ENCODE data around the gene COL5A1. TPM values are rescaled to one million over a fixed set of nuclear protein-coding genes. Genes with fewer than 3 reads are reported as not detected.

Gene COL5A1
- total RNA-seq, 2 donors from 2014 or later = not detected

DNA sequence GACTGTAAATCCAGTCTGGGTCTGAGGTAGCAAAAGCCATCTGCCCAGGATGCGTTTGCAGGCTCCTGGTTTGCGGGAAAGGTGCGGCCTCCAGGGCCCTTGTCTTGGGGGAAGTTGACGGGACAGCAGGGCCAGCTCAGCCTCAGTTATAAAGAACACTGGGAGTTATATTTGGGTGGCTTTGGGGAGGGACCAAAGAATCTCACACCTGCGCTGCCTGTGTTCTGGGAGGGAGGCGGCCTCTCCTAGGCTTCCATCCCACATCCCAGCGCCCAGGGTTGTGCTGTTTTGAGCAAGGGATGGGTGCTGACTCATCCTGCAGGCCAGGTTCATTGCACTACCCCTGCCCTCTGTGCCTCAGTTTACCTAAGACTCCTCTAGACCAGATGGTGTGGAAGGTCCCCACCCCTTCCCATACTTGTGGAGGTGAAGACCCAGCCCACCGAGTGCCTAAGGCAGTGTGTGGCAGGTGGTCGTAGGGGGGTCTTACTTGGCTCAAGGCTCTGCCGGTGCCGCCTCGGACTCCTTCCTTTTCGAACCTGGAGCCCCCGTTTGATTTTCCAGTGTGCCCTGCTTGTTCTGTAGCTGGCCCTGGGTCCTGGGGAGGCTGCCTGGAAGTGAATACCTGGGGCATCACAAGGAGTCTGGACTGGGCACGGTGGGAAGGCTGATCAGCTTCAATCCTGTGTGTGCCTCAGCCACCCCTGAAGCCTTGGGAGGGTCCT lies 199.7 kb downstream of the COL5A1 start:
- Mint-ChIP-seq H3K27me3 (no peaks in the 10 kb centered on the region), H3K27ac (no peak overlapping the region)

DNA sequence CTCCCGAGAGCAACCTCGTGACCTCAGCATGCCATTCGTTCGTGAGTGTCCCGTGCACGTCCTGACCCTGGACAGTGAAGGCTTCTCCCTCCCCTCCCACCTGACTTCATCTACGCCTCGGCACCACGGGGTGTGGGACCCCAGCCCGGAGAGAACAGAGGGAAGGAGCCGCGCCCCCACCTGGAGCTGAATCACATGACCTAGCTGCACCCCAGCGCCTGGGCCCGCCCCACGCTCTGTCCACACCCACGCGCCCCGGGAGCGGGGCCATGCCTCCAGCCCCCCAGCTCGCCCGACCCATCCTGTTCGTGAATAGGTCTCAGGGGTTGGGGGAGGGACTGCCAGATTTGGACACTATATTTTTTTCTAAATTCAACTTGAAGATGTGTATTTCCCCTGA lies 200.7 kb downstream of the COL5A1 start:
- H3K4me3 Mint-ChIP-seq = no peak overlapping the region
- DNase-seq (ENCODE audit: low spot score) = peak; percentile 44

More for the DNA sequence above, 199.7 kb downstream of the COL5A1 start:
- ATAC-seq = no peak
- Mint-ChIP-seq H3K4me3 (no peak overlapping the region), H3K9me3 (no peaks in the 10 kb centered on the region), H3K4me1 (ENCODE audit: low read depth in 2 of 2) (no peaks in the 10 kb centered on the region), H3K36me3 (no peaks in the 10 kb centered on the region)
- no peak for DNase-seq (ENCODE audit: low spot score)

DNA sequence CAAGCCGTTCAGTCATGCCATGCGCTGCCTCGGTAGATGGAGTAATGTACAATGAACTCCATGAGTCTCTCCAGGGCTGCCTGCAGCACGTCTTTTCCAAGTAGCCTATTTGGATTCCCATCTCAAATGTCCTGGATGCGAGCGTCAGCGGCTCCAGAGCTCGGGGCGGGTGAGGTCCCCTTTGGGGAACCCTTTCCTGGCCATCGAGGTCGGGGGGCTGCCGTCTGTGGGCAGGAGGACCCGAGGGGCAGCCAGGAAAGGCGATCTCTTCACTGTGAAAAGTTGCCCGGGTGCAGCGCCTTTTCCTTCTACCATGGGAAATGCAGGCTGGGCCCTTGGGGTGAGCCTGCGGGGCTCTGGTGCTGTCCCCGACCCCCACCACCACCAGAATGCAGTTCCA lies 202.1 kb downstream of the COL5A1 start:
- no peak overlapping the region for H3K27ac Mint-ChIP-seq
- H3K9me3 Mint-ChIP-seq = no peaks in the 10 kb centered on the region
- peak; percentile 20 for DNase-seq (ENCODE audit: low spot score)
- H3K27me3 Mint-ChIP-seq = no peaks in the 10 kb centered on the region
- H3K4me3 Mint-ChIP-seq = no peak overlapping the region
- H3K36me3 Mint-ChIP-seq = no peaks in the 10 kb centered on the region
- H3K4me1 Mint-ChIP-seq (ENCODE audit: low read depth in 2 of 2) = no peaks in the 10 kb centered on the region
- no peak for ATAC-seq

More for the DNA sequence above, 200.7 kb downstream of the COL5A1 start:
- Mint-ChIP-seq H3K9me3 (no peaks in the 10 kb centered on the region), H3K27ac (no peak overlapping the region), H3K36me3 (no peaks in the 10 kb centered on the region), H3K27me3 (no peaks in the 10 kb centered on the region), H3K4me1 (ENCODE audit: low read depth in 2 of 2) (no peaks in the 10 kb centered on the region)
- no peak for ATAC-seq

DNA sequence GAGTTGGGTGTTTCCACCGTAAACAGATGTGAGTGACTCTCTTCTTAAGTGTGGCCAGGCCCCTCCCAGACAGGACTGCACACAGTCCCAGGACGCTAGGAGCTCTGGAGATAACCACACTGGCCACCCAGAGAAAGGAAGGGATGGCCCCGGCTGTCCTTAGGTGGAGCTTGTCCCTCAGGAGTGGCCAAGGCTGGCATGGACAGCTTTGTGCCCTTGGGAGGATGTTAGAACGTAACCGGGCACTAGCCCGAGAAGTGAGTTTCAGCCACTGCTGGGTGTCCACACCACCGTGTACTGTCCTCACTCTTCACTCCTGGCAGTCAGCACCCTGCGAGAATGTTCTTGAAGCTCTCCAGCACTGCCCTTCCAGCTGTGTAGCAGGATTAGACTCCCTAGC lies 203.2 kb downstream of the COL5A1 start:
- no peak overlapping the region for H3K27ac Mint-ChIP-seq

DNA sequence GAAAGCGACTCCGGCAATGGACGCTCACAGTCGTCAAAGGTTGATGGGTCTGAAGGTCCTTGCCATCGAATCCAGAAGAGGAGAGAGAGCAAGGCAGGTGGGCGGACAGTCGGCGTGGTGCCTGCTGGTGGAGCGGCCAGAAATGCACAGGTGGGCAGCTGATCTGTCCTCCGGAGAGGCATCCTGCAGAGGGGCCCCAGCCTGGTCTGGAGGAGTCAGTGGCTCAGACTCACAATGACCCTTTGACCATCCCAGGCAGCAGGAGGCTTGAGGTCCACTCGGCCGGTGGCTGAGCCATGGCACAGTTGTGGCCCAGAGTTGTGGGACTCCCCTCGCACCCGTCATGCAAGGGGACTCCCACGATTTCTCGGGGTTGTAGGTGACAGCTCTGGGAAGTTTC lies 204.6 kb downstream of the COL5A1 start:
- Mint-ChIP-seq H3K27me3 (no peaks in the 10 kb centered on the region), H3K4me3 (no peak overlapping the region), H3K9me3 (no peaks in the 10 kb centered on the region), H3K36me3 (no peaks in the 10 kb centered on the region), H3K27ac (no peak overlapping the region), H3K4me1 (ENCODE audit: low read depth in 2 of 2) (no peaks in the 10 kb centered on the region)
- ATAC-seq (peak in 1 of 2 donors; percentile 5), DNase-seq (ENCODE audit: low spot score) (peak; percentile 40)

More for the DNA sequence above, 203.2 kb downstream of the COL5A1 start:
- no peaks in the 10 kb centered on the region for H3K4me1 Mint-ChIP-seq (ENCODE audit: low read depth in 2 of 2)
- H3K4me3 Mint-ChIP-seq = no peak overlapping the region
- no peaks in the 10 kb centered on the region for H3K36me3 Mint-ChIP-seq
- ATAC-seq (no peak), DNase-seq (ENCODE audit: low spot score) (peak; percentile 44)
- H3K9me3 Mint-ChIP-seq = no peaks in the 10 kb centered on the region
- H3K27me3 Mint-ChIP-seq = no peaks in the 10 kb centered on the region

DNA sequence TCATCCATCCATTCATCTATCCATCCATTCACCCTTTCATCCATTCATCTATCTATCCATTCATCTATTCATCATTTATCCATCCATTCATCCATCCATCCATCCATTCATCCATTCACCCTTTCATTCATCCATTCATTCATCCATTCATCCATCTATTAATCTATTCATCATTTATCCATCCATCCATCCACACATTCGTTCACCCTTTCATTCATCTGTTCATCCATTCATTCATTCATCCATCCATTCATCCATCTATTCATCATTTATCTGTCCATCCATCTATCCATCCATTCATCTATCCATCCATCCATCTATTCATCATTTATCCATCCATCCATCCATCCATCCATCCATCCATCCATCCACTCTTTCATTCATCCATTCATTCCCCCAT lies 205.1 kb downstream of the COL5A1 start:
- no peak overlapping the region for H3K27ac Mint-ChIP-seq
- H3K36me3 Mint-ChIP-seq = no peaks in the 10 kb centered on the region
- no peak overlapping the region for H3K4me3 Mint-ChIP-seq
- H3K9me3 Mint-ChIP-seq = no peaks in the 10 kb centered on the region
- no peak for DNase-seq (ENCODE audit: low spot score)
- ATAC-seq = no peak
- H3K27me3 Mint-ChIP-seq = no peaks in the 10 kb centered on the region
- no peaks in the 10 kb centered on the region for H3K4me1 Mint-ChIP-seq (ENCODE audit: low read depth in 2 of 2)

GRCh38 chr9:134847138-134847537 lies 205.5 kb downstream of the COL5A1 start:
- no peak overlapping the region for H3K4me3 Mint-ChIP-seq
- no peaks in the 10 kb centered on the region for H3K27me3 Mint-ChIP-seq
- ATAC-seq = peak in 1 of 2 donors; percentile 40
- H3K36me3 Mint-ChIP-seq = no peaks in the 10 kb centered on the region
- no peaks in the 10 kb centered on the region for H3K4me1 Mint-ChIP-seq (ENCODE audit: low read depth in 2 of 2)
- no peak overlapping the region for H3K27ac Mint-ChIP-seq
- DNase-seq (ENCODE audit: low spot score) = peak; percentile 42
- no peaks in the 10 kb centered on the region for H3K9me3 Mint-ChIP-seq

- H3K9me3 Mint-ChIP-seq = no peaks in the 10 kb centered on the region
- H3K4me3 Mint-ChIP-seq = no peak overlapping the region
- no peaks in the 10 kb centered on the region for H3K27me3 Mint-ChIP-seq
- H3K27ac Mint-ChIP-seq = no peak overlapping the region
- peak in 1 of 2 donors; percentile 9 for ATAC-seq
- H3K36me3 Mint-ChIP-seq = no peaks in the 10 kb centered on the region
- DNase-seq (ENCODE audit: low spot score) = peak; percentile 8
- no peaks in the 10 kb centered on the region for H3K4me1 Mint-ChIP-seq (ENCODE audit: low read depth in 2 of 2)
These were observed 206.3 kb downstream of the COL5A1 start for GRCh38 chr9:134847752-134848432.

GRCh38 chr9:134848504-134848903 lies 206.9 kb downstream of the COL5A1 start:
- no peaks in the 10 kb centered on the region for H3K4me1 Mint-ChIP-seq (ENCODE audit: low read depth in 2 of 2)
- no peak for ATAC-seq
- H3K4me3 Mint-ChIP-seq = no peak overlapping the region
- no peaks in the 10 kb centered on the region for H3K36me3 Mint-ChIP-seq
- no peaks in the 10 kb centered on the region for H3K9me3 Mint-ChIP-seq
- no peaks in the 10 kb centered on the region for H3K27me3 Mint-ChIP-seq
- DNase-seq (ENCODE audit: low spot score) = peak; percentile 16
- no peak overlapping the region for H3K27ac Mint-ChIP-seq

GRCh38 chr9:134850611-134851010 lies 209.0 kb downstream of the COL5A1 start:
- Mint-ChIP-seq H3K9me3 (no peaks in the 10 kb centered on the region), H3K4me1 (ENCODE audit: low read depth in 2 of 2) (no peaks in the 10 kb centered on the region), H3K27me3 (no peaks in the 10 kb centered on the region), H3K36me3 (no peaks in the 10 kb centered on the region), H3K4me3 (no peak overlapping the region), H3K27ac (no peak overlapping the region)
- DNase-seq (ENCODE audit: low spot score) = no peak
- no peak for ATAC-seq

GRCh38 chr9:134851020-134851419 lies 209.4 kb downstream of the COL5A1 start:
- Mint-ChIP-seq H3K4me3 (no peak overlapping the region), H3K27ac (no peak overlapping the region), H3K36me3 (no peaks in the 10 kb centered on the region), H3K4me1 (ENCODE audit: low read depth in 2 of 2) (no peaks in the 10 kb centered on the region), H3K9me3 (no peaks in the 10 kb centered on the region), H3K27me3 (no peaks in the 10 kb centered on the region)
- DNase-seq (ENCODE audit: low spot score) (peak; percentile 44), ATAC-seq (no peak)

DNA sequence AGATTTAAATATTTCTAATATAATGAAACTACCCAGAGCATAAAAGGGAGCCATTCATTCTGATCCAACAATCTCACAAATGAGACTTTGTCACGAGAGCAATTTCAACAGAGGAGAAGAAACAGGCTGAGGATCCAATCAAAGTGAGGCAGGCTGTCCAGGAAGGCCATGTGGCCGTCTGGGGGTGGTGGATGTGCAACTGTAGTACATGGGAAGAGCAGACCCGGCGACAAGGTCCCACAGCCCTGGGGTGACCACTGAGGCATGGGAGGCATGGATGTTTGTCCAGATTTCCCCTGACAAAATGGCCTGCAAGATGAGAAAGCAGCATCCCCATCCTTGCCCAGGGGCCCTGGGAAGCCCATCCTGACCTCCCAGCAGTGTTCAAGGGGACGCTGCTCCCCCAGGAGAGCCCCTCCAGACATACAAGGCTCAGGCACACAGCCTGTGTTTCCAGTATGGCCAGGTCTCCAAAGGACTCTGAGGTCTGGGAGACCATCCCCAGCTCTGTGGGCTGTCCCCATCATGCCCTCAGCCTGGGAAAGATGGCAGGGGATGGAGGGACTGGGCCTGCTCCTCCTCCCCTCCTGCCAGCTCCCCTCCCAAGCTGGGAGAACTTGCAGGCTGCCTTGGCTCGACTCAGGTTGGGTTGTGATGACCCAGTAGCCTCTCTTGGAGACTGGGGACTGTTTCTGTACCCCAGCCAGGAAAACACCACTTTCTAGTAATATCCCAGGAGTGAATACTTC lies 211.5 kb downstream of the COL5A1 start:
- H3K27ac Mint-ChIP-seq = no peak overlapping the region
- H3K4me3 Mint-ChIP-seq = no peak overlapping the region
- no peak for ATAC-seq
- H3K4me1 Mint-ChIP-seq (ENCODE audit: low read depth in 2 of 2) = no peaks in the 10 kb centered on the region
- no peaks in the 10 kb centered on the region for H3K36me3 Mint-ChIP-seq
- peaks cover under 1 to 7% of the 10 kb centered on the region in 2 donors for H3K27me3 Mint-ChIP-seq
- H3K9me3 Mint-ChIP-seq = no peaks in the 10 kb centered on the region
- peak; percentile 45 for DNase-seq (ENCODE audit: low spot score)

DNA sequence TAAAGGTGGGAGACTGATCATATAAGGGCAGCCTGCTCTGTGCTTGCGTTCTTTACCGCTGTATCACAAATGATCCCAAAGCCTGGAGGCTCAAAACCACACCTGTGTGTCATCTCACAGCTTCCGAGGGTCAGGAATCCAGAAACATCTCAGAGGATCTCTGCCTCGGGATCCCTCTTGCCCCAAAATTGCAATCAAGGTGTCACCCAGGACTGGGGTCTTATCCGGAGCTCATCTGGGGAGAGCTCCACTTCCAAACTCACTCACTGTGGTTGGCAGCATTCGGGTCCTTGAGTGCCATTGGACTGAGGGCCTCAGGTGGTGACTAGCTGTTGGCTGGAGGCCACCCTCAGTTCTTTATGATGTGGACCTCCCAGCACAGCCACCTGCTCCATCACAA lies 212.3 kb downstream of the COL5A1 start:
- Mint-ChIP-seq H3K27me3 (peaks cover 4 to 7% of the 10 kb centered on the region in 2 donors), H3K4me3 (no peak overlapping the region), H3K27ac (no peak overlapping the region), H3K36me3 (no peaks in the 10 kb centered on the region), H3K9me3 (no peaks in the 10 kb centered on the region), H3K4me1 (ENCODE audit: low read depth in 2 of 2) (no peaks in the 10 kb centered on the region)
- DNase-seq (ENCODE audit: low spot score) = no peak
- ATAC-seq = no peak

DNA sequence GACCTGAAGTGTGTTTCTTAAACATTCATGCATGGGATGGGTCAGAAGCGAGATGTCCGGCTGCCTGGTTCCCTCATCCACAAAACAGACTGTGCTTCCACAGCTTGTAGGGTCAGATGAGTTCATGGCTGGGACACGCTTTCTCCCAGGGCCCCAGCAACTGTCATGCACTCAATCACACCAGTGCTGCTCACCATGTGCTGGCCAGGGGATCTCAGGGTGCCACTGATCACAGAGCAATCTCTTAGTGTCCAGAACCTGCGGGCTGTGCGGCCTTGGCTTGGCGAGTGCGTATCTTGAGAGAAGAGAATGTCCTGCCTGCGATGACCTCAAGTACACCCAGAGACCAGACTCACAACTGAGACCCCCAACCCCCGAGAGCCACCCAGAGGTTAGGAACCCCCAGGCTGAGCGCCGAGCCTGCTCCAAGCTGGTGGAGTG lies 213.0 kb downstream of the COL5A1 start:
- DNase-seq (ENCODE audit: low spot score) (no peak), ATAC-seq (no peak)
- no peaks in the 10 kb centered on the region for H3K36me3 Mint-ChIP-seq
- no peaks in the 10 kb centered on the region for H3K9me3 Mint-ChIP-seq
- H3K27me3 Mint-ChIP-seq = peaks cover 4 to 7% of the 10 kb centered on the region in 2 donors
- H3K4me3 Mint-ChIP-seq = no peak overlapping the region
- no peak overlapping the region for H3K27ac Mint-ChIP-seq
- no peaks in the 10 kb centered on the region for H3K4me1 Mint-ChIP-seq (ENCODE audit: low read depth in 2 of 2)

Data from natural killer cell treated with Interleukin-12 subunit alpha and Interleukin-12 subunit beta and Interleukin-15 and Interleukin-18, amount 100 ng/mL, for 72 hours (primary cell).